Caco-2 (cell line): Measurements from ENCODE around the gene FNTB. TPM values are rescaled to one million over a fixed set of nuclear protein-coding genes. Genes with fewer than 3 reads are reported as not detected.

Experiments used
- BruUV-seq: library from RNA; stranded (reverse); fragments of 400-500 nt; replicated peaks from 2 replicates; lab custom pipeline; 2021; lab: Mats Ljungman, UMichigan
- CTCF ChIA-PET: fragments of 300-600 bp; sonication (Branson Sonifier 250); formaldehyde crosslinking; loops from one replicate; lab custom pipeline; 2022; ENCODE audit warnings: antibody characterized with exemption; lab: Charles Lee
- POLR2A ChIA-PET: fragments of 300-600 bp; sonication (Branson Sonifier 250); formaldehyde crosslinking; loops from one replicate; lab custom pipeline; 2022; ENCODE audit warnings: antibody characterized with exemption; lab: Charles Lee
- DNase-seq, 2 experiments: peaks; one replicate each; pipeline versions ENCODE4 v3.0.0 to v3.0.0-alpha.2; 2020 to 2022
- H3K27me3 ChIP-seq: replicated peaks from 2 replicates; pipeline ENCODE4 v1.6.0; 2011; ENCODE audit warnings: low read length; ENCODE audit not compliant: control insufficient read depth, insufficient read depth
- H3K36me3 ChIP-seq: 2 replicates; pipeline ENCODE4 v1.5.1; 2011; ENCODE audit warnings: low read length; ENCODE audit not compliant: control insufficient read depth, insufficient read depth
- H3K4me1 ChIP-seq: fragments of 250-450 bp; sonication (Bioruptor Pico); 2 replicates; pipeline ENCODE4 v1.5.1; 2020; ENCODE audit warnings: mild to moderate bottlenecking
- H3K4me3 ChIP-seq: 2 replicates; pipeline ENCODE4 v1.5.1; 2011; ENCODE audit warnings: low read depth, mild to moderate bottlenecking, control low read depth, low read length
- H3K9me3 ChIP-seq: fragments of 250-450 bp; sonication (Bioruptor Pico); 2 replicates; pipeline ENCODE4 v1.5.1; 2020; ENCODE audit warnings: mild to moderate bottlenecking, moderate library complexity
- H3K27ac Mint-ChIP-seq: one replicate; pipeline ENCODE4 v1.8.0; 2022; ENCODE audit warnings: mixed read lengths; ENCODE audit not compliant: unreplicated experiment
- H3K27me3 Mint-ChIP-seq: one replicate; pipeline ENCODE4 v1.8.0; 2022; ENCODE audit warnings: mixed read lengths; ENCODE audit not compliant: insufficient read depth, unreplicated experiment
- H3K36me3 Mint-ChIP-seq: one replicate; pipeline ENCODE4 v1.8.0; 2022; ENCODE audit warnings: mild to moderate bottlenecking, mixed read lengths; ENCODE audit not compliant: insufficient read depth, unreplicated experiment
- H3K4me1 Mint-ChIP-seq: one replicate; pipeline ENCODE4 v1.8.0; 2022; ENCODE audit warnings: low read depth, mixed read lengths; ENCODE audit not compliant: unreplicated experiment
- H3K4me3 Mint-ChIP-seq: one replicate; pipeline ENCODE4 v1.8.0; 2022; ENCODE audit warnings: mild to moderate bottlenecking, moderate library complexity, mixed read lengths; ENCODE audit not compliant: unreplicated experiment
- H3K9me3 Mint-ChIP-seq: one replicate; pipeline ENCODE4 v1.8.0; 2022; ENCODE audit warnings: mixed read lengths; ENCODE audit not compliant: unreplicated experiment
- CTCF ChIP-seq, 2 experiments: fragments of 200-600 bp in 1 of 2; IDR thresholded peaks; 1 replicate in 1 of 2; 2 replicates in 1 of 2; pipeline versions ENCODE4 v1.5.1 to v1.8.0; 2011 to 2022; ENCODE audit warnings: antibody characterized with exemption in 1 of 2, control low read depth in 1 of 2, inconsistent platforms in 1 of 2, low read depth in 1 of 2, low read length in 1 of 2, mild to moderate bottlenecking in 1 of 2, moderate library complexity in 1 of 2; ENCODE audit not compliant: insufficient read depth in 1 of 2, severe bottlenecking in 1 of 2, unreplicated experiment in 1 of 2
- intact Hi-C: fragments of 100-400 bp; cut with micrococcal nuclease; formaldehyde crosslinking; loops from one replicate; pipeline ENCODE4 v1.10.0; 2022; ENCODE audit not compliant: unreplicated experiment
- total RNA-seq: library from RNA; stranded (reverse); gene quantifications from 2 replicates; pipeline ENCODE4 v1.2.3, GENCODE V29; 2022

FNTB gene
- total RNA-seq, 1 experiment from 2014 or later: 21.2 TPM

GRCh38 chr14:64947710-64948611 lies 38.7 kb upstream of the FNTB start:
- no peak for TF ChIP-seq CTCF (IDR thresholded peaks at IDR 0.05; ENCODE audit: insufficient read depth in 1 of 2, low read depth in 1 of 2, low read length in 1 of 2, severe bottlenecking in 1 of 2, unreplicated experiment in 1 of 2)
- Mint-ChIP-seq H3K27me3 (no peaks in the 10 kb centered on the region), H3K27ac (no peak overlapping the region), H3K4me1 (peaks cover 16% of the 10 kb centered on the region), H3K4me3 (no peak overlapping the region), H3K36me3 (peaks cover 67% of the 10 kb centered on the region), H3K9me3 (no peaks in the 10 kb centered on the region)
- H3K9me3 ChIP-seq: no peaks in the 10 kb centered on the region
- ChIA-PET CTCF (no interaction called here), POLR2A (no interaction called here)
- peaks cover 9% of the 10 kb centered on the region for H3K4me1 ChIP-seq
- no peaks in the 10 kb centered on the region for H3K27me3 ChIP-seq
- intact Hi-C loops: no loop called here
- H3K4me3 ChIP-seq: no peak overlapping the region
- DNase-seq: no peak
- BruUV-seq: no TSS peak
- peaks cover 2% of the 10 kb centered on the region; the same call in 1 of the 2 replicates for H3K36me3 ChIP-seq

- intact Hi-C loops: no loop called here
- Histone ChIP-seq H3K4me3 (no peak overlapping the region), H3K4me1 (peaks cover 1% of the 10 kb centered on the region; the same call in 1 of the 2 replicates), H3K9me3 (no peaks in the 10 kb centered on the region), H3K36me3 (peaks cover 2% of the 10 kb centered on the region; the same call in 1 of the 2 replicates), H3K27me3 (no peaks in the 10 kb centered on the region)
- no TSS peak for BruUV-seq
- ChIA-PET CTCF (no interaction called here), POLR2A (no interaction called here)
- no peak overlapping the region for H3K4me3 Mint-ChIP-seq
- H3K4me1 Mint-ChIP-seq: peaks cover 14% of the 10 kb centered on the region
- no peaks in the 10 kb centered on the region for H3K27me3 Mint-ChIP-seq
- H3K36me3 Mint-ChIP-seq: peaks cover 64% of the 10 kb centered on the region
- no peak overlapping the region for H3K27ac Mint-ChIP-seq
- no peaks in the 10 kb centered on the region for H3K9me3 Mint-ChIP-seq
- DNase-seq: no peak
- no peak for TF ChIP-seq CTCF (IDR thresholded peaks at IDR 0.05; ENCODE audit: insufficient read depth in 1 of 2, low read depth in 1 of 2, low read length in 1 of 2, severe bottlenecking in 1 of 2, unreplicated experiment in 1 of 2)
Observed at GRCh38 chr14:64948612-64949210, 38.0 kb upstream of the FNTB start.

- intact Hi-C loops: no loop called here
- POLR2A ChIA-PET: no interaction called here
- peaks cover 60% of the 10 kb centered on the region for H3K36me3 Mint-ChIP-seq
Observed at GRCh38 chr14:64950889-64951288, 35.8 kb upstream of the FNTB start.

More at GRCh38 chr14:64950889-64951288, 35.8 kb upstream of the FNTB start:
- no peak overlapping the region for H3K4me3 ChIP-seq
- no peaks in the 10 kb centered on the region for H3K9me3 ChIP-seq
- H3K36me3 ChIP-seq: peaks cover 2% of the 10 kb centered on the region; the same call in 1 of the 2 replicates
- CTCF ChIA-PET: no interaction called here
- no peaks in the 10 kb centered on the region for H3K4me1 ChIP-seq
- no peaks in the 10 kb centered on the region for H3K4me1 Mint-ChIP-seq
- no peaks in the 10 kb centered on the region for H3K27me3 ChIP-seq
- no peak overlapping the region for H3K27ac Mint-ChIP-seq
- no peaks in the 10 kb centered on the region for H3K9me3 Mint-ChIP-seq
- TF ChIP-seq CTCF (IDR thresholded peaks at IDR 0.05; ENCODE audit: insufficient read depth in 1 of 2, low read depth in 1 of 2, low read length in 1 of 2, severe bottlenecking in 1 of 2, unreplicated experiment in 1 of 2): no peak
- no peak for DNase-seq
- no TSS peak for BruUV-seq
- H3K4me3 Mint-ChIP-seq: no peak overlapping the region
- no peaks in the 10 kb centered on the region for H3K27me3 Mint-ChIP-seq
